Osteocyte (in vitro differentiated cells): Measurements from ENCODE around the gene QSOX1. TPM values are rescaled to one million over a fixed set of nuclear protein-coding genes. Genes with fewer than 3 reads are reported as not detected.

Experiments
- DNase-seq: peaks from one replicate; pipeline ENCODE4 v3.0.0; 2021; ENCODE audit warnings: mixed read lengths; ENCODE audit not compliant: unreplicated experiment; ENCODE audit errors: extremely low spot score
- H3K27ac Mint-ChIP-seq: one replicate; pipeline ENCODE4 v1.8.0; 2021; ENCODE audit warnings: mild to moderate bottlenecking, mixed read lengths; ENCODE audit not compliant: unreplicated experiment
- H3K27me3 Mint-ChIP-seq: one replicate; pipeline ENCODE4 v1.8.0; 2021; ENCODE audit warnings: mixed read lengths; ENCODE audit not compliant: unreplicated experiment
- H3K36me3 Mint-ChIP-seq: one replicate; pipeline ENCODE4 v1.8.0; 2021; ENCODE audit warnings: mixed read lengths; ENCODE audit not compliant: unreplicated experiment
- H3K4me1 Mint-ChIP-seq: one replicate; pipeline ENCODE4 v1.8.0; 2021; ENCODE audit warnings: mixed read lengths; ENCODE audit not compliant: unreplicated experiment
- H3K4me3 Mint-ChIP-seq: one replicate; pipeline ENCODE4 v1.8.0; 2021; ENCODE audit warnings: mild to moderate bottlenecking, moderate library complexity, mixed read lengths; ENCODE audit not compliant: unreplicated experiment
- H3K9me3 Mint-ChIP-seq: one replicate; pipeline ENCODE4 v1.8.0; 2021; ENCODE audit warnings: mixed read lengths; ENCODE audit not compliant: unreplicated experiment
- CTCF ChIP-seq: fragments of 200-600 bp; sonication (generic); IDR thresholded peaks from 2 replicates; pipeline ENCODE4 v1.5.0; 2021; ENCODE audit warnings: antibody characterized with exemption, mild to moderate bottlenecking, moderate library complexity
- total RNA-seq: library from RNA; stranded (reverse); gene quantifications from 2 replicates; pipeline ENCODE4 v1.2.1, GENCODE V29; 2021

Gene QSOX1
- total RNA-seq, 1 donor from 2014 or later: 152 TPM

- no peak overlapping the region for H3K27ac Mint-ChIP-seq
- H3K9me3 Mint-ChIP-seq: no peaks in the 10 kb centered on the region
- peak; percentile 63 for DNase-seq
- H3K36me3 Mint-ChIP-seq: no peaks in the 10 kb centered on the region
- H3K27me3 Mint-ChIP-seq: no peaks in the 10 kb centered on the region
- H3K4me1 Mint-ChIP-seq: peaks cover 29% of the 10 kb centered on the region
- no peak for TF ChIP-seq CTCF
- no peak overlapping the region for H3K4me3 Mint-ChIP-seq
These were observed 3.8 kb downstream of the QSOX1 start for GRCh38 chr1:180158149-180159147.

- H3K4me3 Mint-ChIP-seq: no peak overlapping the region
- no peaks in the 10 kb centered on the region for H3K27me3 Mint-ChIP-seq
- no peak for TF ChIP-seq CTCF
- H3K4me1 Mint-ChIP-seq: peaks cover 25% of the 10 kb centered on the region
- H3K9me3 Mint-ChIP-seq: no peaks in the 10 kb centered on the region
- no peak for DNase-seq
- peaks cover 4% of the 10 kb centered on the region for H3K36me3 Mint-ChIP-seq
- no peak overlapping the region for H3K27ac Mint-ChIP-seq
These were observed 5.7 kb downstream of the QSOX1 start for GRCh38 chr1:180160357-180160756.

- Mint-ChIP-seq H3K36me3 (peaks cover 6% of the 10 kb centered on the region), H3K27me3 (no peaks in the 10 kb centered on the region), H3K4me1 (peaks cover 12% of the 10 kb centered on the region), H3K27ac (no peak overlapping the region), H3K9me3 (no peaks in the 10 kb centered on the region), H3K4me3 (no peak overlapping the region)
- no peak for TF ChIP-seq CTCF
- DNase-seq: no peak
These were observed 8.4 kb downstream of the QSOX1 start for GRCh38 chr1:180163041-180163440.

- no peak for TF ChIP-seq CTCF
- H3K36me3 Mint-ChIP-seq: peaks cover 6% of the 10 kb centered on the region
- H3K4me3 Mint-ChIP-seq: no peak overlapping the region
- no peak overlapping the region for H3K27ac Mint-ChIP-seq
- H3K4me1 Mint-ChIP-seq: peaks cover 12% of the 10 kb centered on the region
- H3K9me3 Mint-ChIP-seq: no peaks in the 10 kb centered on the region
- DNase-seq: no peak
- no peaks in the 10 kb centered on the region for H3K27me3 Mint-ChIP-seq
These were observed 10.4 kb downstream of the QSOX1 start for GRCh38 chr1:180165096-180165495.
